A549 (cell line): ENCODE results near the gene ENPP1. TPM values are rescaled to one million over a fixed set of nuclear protein-coding genes. Genes with fewer than 3 reads are reported as not detected.

Experiments used
- ATAC-seq, 2 experiments: fragments of 200-7000 bp in 1 of 2; fragments of >200 bp in 1 of 2; cut with Nextera tagmentation in 1 of 2; cut with Tn5 transposase in 1 of 2; 3 replicates each; pipeline versions ENCODE4 v1.8.0 to v1.9.1; 2018 to 2020; ENCODE audit warnings: mild to moderate bottlenecking in 1 of 2, moderate library complexity in 1 of 2
- CTCF ChIA-PET: fragments of 300-600 bp; sonication (Branson Sonifier 250); formaldehyde crosslinking; extraction: SDS; loops from one replicate; lab custom pipeline; 2021; ENCODE audit warnings: antibody characterized with exemption, inconsistent platforms; lab: Yijun Ruan, JAX
- POLR2A ChIA-PET: fragments of 350-600 bp; formaldehyde crosslinking; extraction: SDS; loops from one replicate; lab custom pipeline; 2021; ENCODE audit warnings: antibody characterized with exemption, inconsistent platforms; lab: Yijun Ruan, JAX
- DNase-seq, 2 experiments: peaks; one replicate each; pipeline versions ENCODE4 v3.0.0 to v3.0.0-alpha.2; 2011 to 2016; ENCODE audit warnings: low read depth in 1 of 2, low spot score in 1 of 2
- FAIRE-seq: peaks from 2 replicates; lab custom pipeline; 2011; peaks lifted over from hg19 to GRCh38; lab: Jason Lieb, UNC
- H3K27ac ChIP-seq, 2 experiments: fragments of >200 bp; sonication (Bioruptor Twin); formaldehyde crosslinking; 3 replicates each; pipeline ENCODE4 v1.5.1; 2016 to 2017
- H3K4me1 ChIP-seq: fragments of >200 bp; sonication (Bioruptor Twin); formaldehyde crosslinking; 3 replicates; pipeline ENCODE4 v1.6.1; 2016
- H3K4me2 ChIP-seq: fragments of >200 bp; sonication (Bioruptor Twin); formaldehyde crosslinking; 3 replicates; pipeline ENCODE4 v1.6.1; 2016
- H3K4me3 ChIP-seq: fragments of >200 bp; sonication (Bioruptor Twin); formaldehyde crosslinking; 3 replicates; pipeline ENCODE4 v1.5.1; 2016
- H3K9me3 ChIP-seq: fragments of >200 bp; sonication (Bioruptor Twin); formaldehyde crosslinking; 3 replicates; pipeline ENCODE4 v1.6.1; 2016
- CBX2 ChIP-seq: fragments of 200-600 bp; sonication (generic); IDR thresholded peaks from 2 replicates; pipeline ENCODE4 v1.6.1; 2016; ENCODE audit warnings: low read depth, mild to moderate bottlenecking, borderline replicate concordance
- CBX8 ChIP-seq: fragments of 200-600 bp; sonication (generic); IDR thresholded peaks from 2 replicates; pipeline ENCODE4 v1.6.1; 2016
- CEBPB ChIP-seq, 2 experiments: fragments of >200 bp in 1 of 2; sonication (Bioruptor Twin) in 1 of 2; formaldehyde crosslinking in 1 of 2; IDR thresholded peaks; 2 replicates each; pipeline ENCODE4 v1.6.1; 2012 to 2016
- EHF ChIP-seq: fragments of 250-450 bp; sonication (Bioruptor Pico); IDR thresholded peaks from 2 replicates; pipeline ENCODE4 v1.5.0; 2020; ENCODE audit warnings: mild to moderate bottlenecking
- EHMT2 ChIP-seq: fragments of 200-600 bp; sonication (generic); IDR thresholded peaks from 2 replicates; pipeline ENCODE4 v1.6.1; 2016; ENCODE audit warnings: antibody characterized with exemption, low read depth, mild to moderate bottlenecking, moderate library complexity
- EP300 ChIP-seq, 2 experiments: fragments of >200 bp; sonication (Bioruptor Twin); formaldehyde crosslinking; IDR thresholded peaks; 2 replicates in 1 of 2; 3 replicates in 1 of 2; pipeline ENCODE4 v1.6.1; 2016 to 2017
- FOSB ChIP-seq: fragments of 250-450 bp; sonication (Bioruptor Pico); IDR thresholded peaks from 2 replicates; pipeline ENCODE4 v1.5.0; 2020; ENCODE audit warnings: mild to moderate bottlenecking, moderate library complexity
- FOSL2 ChIP-seq, 2 experiments: fragments of 450-650 bp in 1 of 2; fragments of >200 bp in 1 of 2; sonication (Bioruptor Twin) in 1 of 2; formaldehyde crosslinking; IDR thresholded peaks; 2 replicates each; pipeline versions ENCODE4 v1.5.0 to v1.6.1; 2016 to 2020; ENCODE audit warnings: mild to moderate bottlenecking in 1 of 2, moderate library complexity in 1 of 2
- FOXS1 ChIP-seq: fragments of 250-450 bp; sonication (Bioruptor Pico); IDR thresholded peaks from 2 replicates; pipeline ENCODE4 v1.5.0; 2020; ENCODE audit warnings: mild to moderate bottlenecking, moderate library complexity
- GATA3 ChIP-seq: IDR thresholded peaks from 2 replicates; pipeline ENCODE4 v1.6.1; 2012; ENCODE audit warnings: borderline replicate concordance
- HEYL ChIP-seq: fragments of 250-450 bp; sonication (Bioruptor Pico); IDR thresholded peaks from 2 replicates; pipeline ENCODE4 v1.8.0; 2021; ENCODE audit warnings: mild to moderate bottlenecking, moderate library complexity
- HOXA7 ChIP-seq: fragments of 250-450 bp; sonication (Bioruptor Pico); IDR thresholded peaks from 2 replicates; pipeline ENCODE4 v1.5.0; 2020; ENCODE audit warnings: mild to moderate bottlenecking, moderate library complexity
- HOXB5 ChIP-seq: fragments of 250-450 bp; sonication (Bioruptor Pico); IDR thresholded peaks from 2 replicates; pipeline ENCODE4 v1.5.0; 2020; ENCODE audit warnings: mild to moderate bottlenecking, moderate library complexity
- JUN ChIP-seq, 2 experiments: fragments of >200 bp; sonication (Bioruptor Twin); formaldehyde crosslinking; IDR thresholded peaks; 2 replicates in 1 of 2; 3 replicates in 1 of 2; pipeline ENCODE4 v1.6.1; 2016 to 2017
- JUNB ChIP-seq: fragments of >200 bp; sonication (Bioruptor Twin); formaldehyde crosslinking; IDR thresholded peaks from 2 replicates; pipeline ENCODE4 v1.6.1; 2016
- NFE2L2 ChIP-seq: fragments of 150-350 bp; conservative IDR thresholded peaks from 2 replicates; pipeline ENCODE4 v1.6.1; 2014; ENCODE audit warnings: low read length
- NPAS2 ChIP-seq: fragments of 250-450 bp; sonication (Bioruptor Pico); IDR thresholded peaks from 2 replicates; pipeline ENCODE4 v1.8.0; 2022; ENCODE audit warnings: mild to moderate bottlenecking, moderate library complexity, borderline replicate concordance
- PHF8 ChIP-seq: fragments of 200-600 bp; sonication (generic); IDR thresholded peaks from 2 replicates; pipeline ENCODE4 v1.6.1; 2016; ENCODE audit warnings: low read depth, mild to moderate bottlenecking, antibody characterized with exemption, moderate library complexity, borderline replicate concordance
- POLR2A ChIP-seq: IDR thresholded peaks from 2 replicates; pipeline ENCODE4 v1.6.1; 2012; ENCODE audit warnings: mild to moderate bottlenecking, low read length
- POLR2AphosphoS2 ChIP-seq: conservative IDR thresholded peaks from 2 replicates; pipeline ENCODE4 v1.6.1; 2012; ENCODE audit warnings: low read length, improper control_type of control experiment, inconsistent platforms
- RARB ChIP-seq: fragments of 250-450 bp; sonication (Bioruptor Pico); IDR thresholded peaks from 2 replicates; pipeline ENCODE4 v1.8.0; 2021; ENCODE audit warnings: mild to moderate bottlenecking, moderate library complexity
- RNF2 ChIP-seq: fragments of 200-600 bp; sonication (generic); IDR thresholded peaks from 2 replicates; pipeline ENCODE4 v1.6.1; 2016; ENCODE audit warnings: low read depth, mild to moderate bottlenecking, antibody characterized with exemption, moderate library complexity, borderline replicate concordance
- TFCP2L1 ChIP-seq: fragments of 250-450 bp; sonication (Bioruptor Pico); IDR thresholded peaks from 2 replicates; pipeline ENCODE4 v1.5.0; 2021; ENCODE audit warnings: mild to moderate bottlenecking
- TP53 ChIP-seq: fragments of 250-450 bp; sonication (Bioruptor Pico); IDR thresholded peaks from 2 replicates; pipeline ENCODE4 v1.5.0; 2021; ENCODE audit warnings: mild to moderate bottlenecking, moderate library complexity
- ZC3H11A ChIP-seq: fragments of 450-650 bp; IDR thresholded peaks from 2 replicates; pipeline ENCODE4 v1.6.1; 2014; ENCODE audit warnings: antibody characterized with exemption, mild to moderate bottlenecking
- ZFP36 ChIP-seq: fragments of 450-650 bp; IDR thresholded peaks from 2 replicates; pipeline ENCODE4 v1.6.1; 2014; ENCODE audit warnings: borderline replicate concordance; ENCODE audit not compliant: partially characterized antibody
- ZSCAN20 ChIP-seq: fragments of 250-450 bp; sonication (Bioruptor Pico); IDR thresholded peaks from 2 replicates; pipeline ENCODE4 v1.8.0; 2022; ENCODE audit warnings: mild to moderate bottlenecking, moderate library complexity
- WGBS: methylation state at CpG from one replicate; pipeline ENCODE4 v1.1.6; 2017; ENCODE audit errors: missing lambda C conversion rate; 5-methylcytosine and 5-hydroxymethylcytosine counted together
- polyA plus RNA-seq, 4 experiments: library from polyadenylated mRNA; depleted of rRNA in 3 of 4; stranded (reverse); fragments of >200 nt; fragmentation: RNase III in 1 of 4; extraction: RNeasy Plus Mini Kit Qiagen cat#74134 plus additional on column Dnase treatment in 1 of 4; gene quantifications; 2 replicates in 3 of 4; 3 replicates in 1 of 4; pipeline ENCODE4 v1.2.3, GENCODE V29; 2011 to 2017
- TF ChIP-seq, protein P1 (sequence below): fragments of 450-650 bp; IDR thresholded peaks from 2 replicates; pipeline ENCODE4 v1.6.1; 2014; ENCODE audit warnings: antibody characterized with exemption
- TF ChIP-seq, protein P2 (sequence below): fragments of 150-350 bp; IDR thresholded peaks from 2 replicates; pipeline ENCODE4 v1.6.1; 2014; ENCODE audit warnings: low read depth, mild to moderate bottlenecking, low read length
- TF ChIP-seq, protein P3 (sequence below): fragments of 250-450 bp; sonication (Bioruptor Pico); IDR thresholded peaks from 2 replicates; pipeline ENCODE4 v1.5.0; 2020; ENCODE audit warnings: low read depth, mild to moderate bottlenecking, moderate library complexity

ENPP1 gene
- polyA plus RNA-seq, 2 of the 4 experiments (the other 2 are of a cell fraction), result 0.97 to 5.3 TPM

DNA sequence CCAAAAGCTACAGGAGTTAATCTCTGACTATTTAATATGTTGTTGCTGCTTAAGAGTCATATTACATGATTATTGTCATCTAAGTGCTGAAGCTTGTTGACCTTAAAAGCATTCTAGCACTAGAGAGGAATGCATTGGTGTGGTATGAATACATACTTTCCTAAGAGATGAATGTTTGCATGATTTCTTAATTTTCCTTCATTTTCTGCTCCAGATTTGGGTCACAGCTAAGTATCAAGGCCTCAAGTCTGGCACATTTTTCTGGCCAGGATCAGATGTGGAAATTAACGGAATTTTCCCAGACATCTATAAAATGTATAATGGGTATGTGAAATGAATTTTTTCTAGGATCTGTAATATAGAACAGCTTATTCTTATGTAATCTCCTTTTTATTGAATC lies 53.6 kb downstream of the ENPP1 start (continued):
- TF ChIP-seq, protein P1, sequence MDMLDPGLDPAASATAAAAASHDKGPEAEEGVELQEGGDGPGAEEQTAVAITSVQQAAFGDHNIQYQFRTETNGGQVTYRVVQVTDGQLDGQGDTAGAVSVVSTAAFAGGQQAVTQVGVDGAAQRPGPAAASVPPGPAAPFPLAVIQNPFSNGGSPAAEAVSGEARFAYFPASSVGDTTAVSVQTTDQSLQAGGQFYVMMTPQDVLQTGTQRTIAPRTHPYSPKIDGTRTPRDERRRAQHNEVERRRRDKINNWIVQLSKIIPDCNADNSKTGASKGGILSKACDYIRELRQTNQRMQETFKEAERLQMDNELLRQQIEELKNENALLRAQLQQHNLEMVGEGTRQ, result no peak
- TF ChIP-seq, protein P2, sequence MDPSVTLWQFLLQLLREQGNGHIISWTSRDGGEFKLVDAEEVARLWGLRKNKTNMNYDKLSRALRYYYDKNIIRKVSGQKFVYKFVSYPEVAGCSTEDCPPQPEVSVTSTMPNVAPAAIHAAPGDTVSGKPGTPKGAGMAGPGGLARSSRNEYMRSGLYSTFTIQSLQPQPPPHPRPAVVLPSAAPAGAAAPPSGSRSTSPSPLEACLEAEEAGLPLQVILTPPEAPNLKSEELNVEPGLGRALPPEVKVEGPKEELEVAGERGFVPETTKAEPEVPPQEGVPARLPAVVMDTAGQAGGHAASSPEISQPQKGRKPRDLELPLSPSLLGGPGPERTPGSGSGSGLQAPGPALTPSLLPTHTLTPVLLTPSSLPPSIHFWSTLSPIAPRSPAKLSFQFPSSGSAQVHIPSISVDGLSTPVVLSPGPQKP, result no peak
- TF ChIP-seq EP300 (IDR thresholded peaks at IDR 0.05), result no peak

DNA sequence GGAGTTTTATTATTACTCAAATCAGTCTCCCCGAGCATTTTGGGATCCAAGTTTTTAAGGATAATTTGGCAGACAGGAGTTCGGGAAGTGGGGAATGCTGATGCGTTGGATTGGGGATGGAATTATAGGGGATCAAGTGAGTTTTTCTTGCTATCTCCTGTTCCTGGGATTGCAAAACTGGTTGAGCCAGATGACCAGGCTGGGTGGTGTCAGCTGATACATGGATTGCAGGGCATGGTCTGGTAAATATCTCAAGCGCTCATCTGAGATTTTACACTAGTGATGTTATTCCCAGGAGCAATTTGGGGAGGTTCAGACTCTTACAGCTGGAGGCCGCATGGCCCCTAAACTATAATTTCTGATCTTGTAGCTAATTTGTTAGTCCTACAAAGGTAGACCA lies 54.7 kb downstream of the ENPP1 start:
- H3K4me3 ChIP-seq, result no peak overlapping the region
- H3K9me3 ChIP-seq, result no peaks in the 10 kb centered on the region
- WGBS, result 93% methylated on average over 5 of the region's 5 CpGs
- TF ChIP-seq ZFP36, result no peak
- no peak for TF ChIP-seq POLR2AphosphoS2
- TF ChIP-seq TFCP2L1 (CRISPR knock-in tag), result no peak
- TF ChIP-seq POLR2A, result no peak
- no peak for TF ChIP-seq HOXB5 (CRISPR knock-in tag)
- TF ChIP-seq FOXS1 (CRISPR knock-in tag), result no peak
- no peak for TF ChIP-seq GATA3
- TF ChIP-seq CEBPB (IDR thresholded peaks at IDR 0.05), result no peak
- no peak for TF ChIP-seq NPAS2 (CRISPR knock-in tag)
- no peak for TF ChIP-seq ZC3H11A
- TF ChIP-seq TP53, result no peak
- no peak for TF ChIP-seq JUNB
- TF ChIP-seq EHF, result no peak
- no peak for TF ChIP-seq HEYL (CRISPR knock-in tag)
- no peak for TF ChIP-seq CBX2
- TF ChIP-seq ZSCAN20 (CRISPR knock-in tag), result no peak
- no peak for TF ChIP-seq RNF2
- TF ChIP-seq CBX8, result no peak
- no peak overlapping the region for H3K4me2 ChIP-seq
- peaks cover 15% of the 10 kb centered on the region; the same call in 2 of the 3 replicates for H3K4me1 ChIP-seq
- ChIA-PET POLR2A (no interaction called here), CTCF (interaction anchor here (0.8 kb wide), 1 partner anchor 52 kb away, joined by 5 read pairs; no protein-coding TSS in a partner anchor)
- no peak for ATAC-seq
- no peak for FAIRE-seq
- H3K27ac ChIP-seq, result peak overlapping the region in 1 of 2 experiments; percentile 24; a peak in 1 of 6 replicates
- no peak for DNase-seq

DNA sequence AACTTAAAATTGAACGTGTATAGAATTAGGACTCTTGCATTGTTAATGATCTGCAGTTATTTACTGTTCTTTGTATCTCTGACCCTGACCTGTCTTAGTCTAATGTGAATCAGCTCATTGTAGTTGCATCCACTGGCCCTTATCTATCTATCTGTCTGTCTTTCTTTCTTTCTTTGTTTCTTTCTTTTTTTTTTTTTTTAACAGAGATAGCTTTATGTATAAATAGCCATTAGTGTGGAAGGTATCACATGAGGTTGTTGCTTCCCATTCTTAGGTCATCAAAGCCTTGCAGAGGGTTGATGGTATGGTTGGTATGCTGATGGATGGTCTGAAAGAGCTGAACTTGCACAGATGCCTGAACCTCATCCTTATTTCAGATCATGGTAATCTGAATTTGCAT lies 59.9 kb downstream of the ENPP1 start:
- Histone ChIP-seq H3K9me3 (no peaks in the 10 kb centered on the region), H3K4me3 (no peak overlapping the region)
- CTCF ChIA-PET, result interaction anchor here (0.8 kb wide), 1 partner anchor 12 kb away, joined by 4 read pairs; no protein-coding TSS in a partner anchor

More for the DNA sequence above, 59.9 kb downstream of the ENPP1 start:
- WGBS, result 61% methylated on average over 1 of the region's 1 CpG
- FAIRE-seq (no peak), ATAC-seq (no peak), DNase-seq (no peak)
- no peak for TF ChIP-seq FOSB
- no peak for TF ChIP-seq NFE2L2
- no peak for TF ChIP-seq ZFP36
- no peak for TF ChIP-seq NPAS2 (CRISPR knock-in tag)
- no peak for TF ChIP-seq CBX2
- TF ChIP-seq, protein P3, sequence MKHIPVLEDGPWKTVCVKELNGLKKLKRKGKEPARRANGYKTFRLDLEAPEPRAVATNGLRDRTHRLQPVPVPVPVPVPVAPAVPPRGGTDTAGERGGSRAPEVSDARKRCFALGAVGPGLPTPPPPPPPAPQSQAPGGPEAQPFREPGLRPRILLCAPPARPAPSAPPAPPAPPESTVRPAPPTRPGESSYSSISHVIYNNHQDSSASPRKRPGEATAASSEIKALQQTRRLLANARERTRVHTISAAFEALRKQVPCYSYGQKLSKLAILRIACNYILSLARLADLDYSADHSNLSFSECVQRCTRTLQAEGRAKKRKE (CRISPR knock-in tag), result no peak
- TF ChIP-seq RARB (CRISPR knock-in tag), result no peak
- TF ChIP-seq EHMT2, result no peak
- no peak for TF ChIP-seq FOSL2 (IDR thresholded peaks at IDR 0.05)
- TF ChIP-seq FOSL2 (CRISPR knock-in tag; IDR thresholded peaks at IDR 0.05), result no peak
- no peak for TF ChIP-seq HOXA7 (CRISPR knock-in tag)
- TF ChIP-seq JUN (IDR thresholded peaks at IDR 0.05), result no peak
- TF ChIP-seq PHF8, result no peak
- H3K4me1 ChIP-seq, result peaks cover 13% of the 10 kb centered on the region; the same call in 2 of the 3 replicates
- no peak overlapping the region for H3K4me2 ChIP-seq
- H3K27ac ChIP-seq, result no peak overlapping the region
- POLR2A ChIA-PET, result interaction anchor here (0.8 kb wide), 1 partner anchor 1200 kb away, joined by 3 read pairs; no protein-coding TSS in a partner anchor
